Measurements from ENCODE around the gene CRIP2. TPM values are rescaled to one million over a fixed set of nuclear protein-coding genes. Genes with fewer than 3 reads are reported as not detected.
A peak's percentile ranks its signal among the peaks of the same experiment; 100 is the strongest.

Gene CRIP2
- total and polyA plus RNA-seq, 2 of the 13 experiments (the other 11 are each of a cell fraction or from before 2014, with no cell fraction given) = 31.6 to 37.9 TPM

- no peak; the same call in 1 of the 2 replicates for TF ChIP-seq ZBTB33 (CRISPR knock-in tag; IDR thresholded peaks at IDR 0.05)
- no peak for TF ChIP-seq ZNF850 (CRISPR knock-in tag; conservative IDR thresholded peaks at IDR 0.05)
- TF ChIP-seq MLX (CRISPR knock-in tag; IDR thresholded peaks at IDR 0.05) = no peak; the same call in 1 of the 2 replicates
- TF ChIP-seq SRF (IDR thresholded peaks at IDR 0.05; ENCODE audit: low read depth, low read length) = no peak; the same call in 1 of the 2 replicates
- 0 out of 2 replicates have a peak, but pooled peaks have one; percentile 28 for TF ChIP-seq ARHGAP35 (CRISPR knock-in tag; IDR thresholded peaks at IDR 0.05; ENCODE audit: borderline replicate concordance)
- TF ChIP-seq TBL1XR1 (IDR thresholded peaks at IDR 0.05; ENCODE audit: borderline replicate concordance, low read length, partially characterized antibody) = no peak
- TF ChIP-seq PAWR (CRISPR knock-in tag; IDR thresholded peaks at IDR 0.05; ENCODE audit: borderline replicate concordance) = no peak
- TF ChIP-seq ZNF205 (CRISPR knock-in tag; IDR thresholded peaks at IDR 0.05) = peak; percentile 75; the same call in 1 of the 2 replicates
- TF ChIP-seq E2F5 (CRISPR knock-in tag; conservative IDR thresholded peaks at IDR 0.05) = no peak
- TF ChIP-seq MIXL1 (CRISPR knock-in tag; IDR thresholded peaks at IDR 0.05) = peak; percentile 45
- TF ChIP-seq RAD51 (IDR thresholded peaks at IDR 0.05; ENCODE audit: borderline replicate concordance) = no peak
- TF ChIP-seq ZFP1 (CRISPR knock-in tag; IDR thresholded peaks at IDR 0.05) = 0 out of 2 replicates have a peak, but pooled peaks have one; percentile 38
- TF ChIP-seq GABPB1 (CRISPR knock-in tag; IDR thresholded peaks at IDR 0.05) = peak; percentile 83
- peak; percentile 85 for TF ChIP-seq POGK (CRISPR knock-in tag; conservative IDR thresholded peaks at IDR 0.05)
- peak; percentile 24 for TF ChIP-seq SKI (IDR thresholded peaks at IDR 0.05; ENCODE audit: partially characterized antibody)
- TF ChIP-seq ZNF607 (CRISPR knock-in tag; IDR thresholded peaks at IDR 0.05; ENCODE audit: borderline replicate concordance) = 0 out of 2 replicates have a peak, but pooled peaks have one; percentile 63
- TF ChIP-seq CSRNP1 (CRISPR knock-in tag; IDR thresholded peaks at IDR 0.05) = peak; percentile 69; the same call in 1 of the 2 replicates
These were observed 24.8 kb downstream of the CRIP2 start (continued) for GRCh38 chr14:105499256-105500035.

All from HepG2 (cell line).